HEK293 (cell line): ENCODE data around the gene UBFD1.

Experiments used
- GLIS2 ChIP-seq: fragments of 450-650 bp; formaldehyde crosslinking; IDR thresholded peaks from 2 replicates; pipeline ENCODE4 v1.5.1; 2016; ENCODE audit warnings: missing biosample characterization, missing genetic modification characterization
- PATZ1 ChIP-seq: fragments of 450-650 bp; formaldehyde crosslinking; IDR thresholded peaks from 2 replicates; pipeline ENCODE4 v1.5.1; 2016; ENCODE audit warnings: missing biosample characterization, missing genetic modification characterization
- YY2 ChIP-seq: fragments of 450-650 bp; formaldehyde crosslinking; IDR thresholded peaks from 2 replicates; pipeline ENCODE4 v1.5.1; 2016; ENCODE audit warnings: missing biosample characterization, missing genetic modification characterization
- ZBTB20 ChIP-seq: fragments of 450-650 bp; formaldehyde crosslinking; IDR thresholded peaks from 2 replicates; pipeline ENCODE4 v1.5.1; 2016; ENCODE audit warnings: missing biosample characterization, missing genetic modification characterization
- ZNF280D ChIP-seq: fragments of 450-650 bp; formaldehyde crosslinking; IDR thresholded peaks from 2 replicates; pipeline ENCODE4 v1.5.1; 2016; ENCODE audit warnings: missing biosample characterization, missing genetic modification characterization
- ZNF341 ChIP-seq: fragments of 450-650 bp; formaldehyde crosslinking; IDR thresholded peaks from 2 replicates; pipeline ENCODE4; 2016; ENCODE audit warnings: low read depth, missing biosample characterization, missing genetic modification characterization
- ZNF76 ChIP-seq: fragments of 450-650 bp; formaldehyde crosslinking; IDR thresholded peaks from 2 replicates; pipeline ENCODE4; 2016; ENCODE audit warnings: low read depth, missing biosample characterization, missing genetic modification characterization, borderline replicate concordance

DNA sequence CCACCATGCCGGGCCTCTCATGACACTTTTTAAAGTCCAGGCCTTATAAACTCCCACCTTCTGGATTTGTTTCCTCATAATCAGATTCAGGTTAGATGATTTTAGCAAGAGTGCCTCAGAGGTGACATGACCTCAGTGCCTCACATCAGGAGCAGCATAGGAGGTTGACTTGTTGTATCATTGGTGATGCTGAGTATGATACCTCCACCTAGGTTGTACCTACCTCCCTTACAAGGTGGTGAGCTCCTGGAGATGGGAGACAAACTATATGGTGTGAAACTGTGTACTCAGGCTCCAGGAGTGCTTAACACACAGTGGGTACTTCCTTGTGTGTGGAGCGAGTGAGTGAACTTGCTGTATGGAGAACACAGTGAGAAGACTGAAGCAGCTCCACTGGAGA lies 20.0 kb downstream of the UBFD1 start:
- TF ChIP-seq ZBTB20 (no peak), ZNF76 (no peak), ZNF280D (tag by site-specific recombination) (no peak), ZNF341 (tag by site-specific recombination) (no peak), GLIS2 (tag by site-specific recombination) (no peak), YY2 (no peak), PATZ1 (tag by site-specific recombination) (no peak)
